Measurements from ENCODE around the gene VIPAS39. TPM values are rescaled to one million over a fixed set of nuclear protein-coding genes. Genes with fewer than 3 reads are reported as not detected.
"Not testable (repeated sequence)": the region's sequence is repeated elsewhere in the genome, so short reads cannot be mapped to it uniquely, and the experiment has no call there.

The VIPAS39 gene
- total RNA-seq, 1 donor from 2014 or later, result 21.9 TPM

DNA sequence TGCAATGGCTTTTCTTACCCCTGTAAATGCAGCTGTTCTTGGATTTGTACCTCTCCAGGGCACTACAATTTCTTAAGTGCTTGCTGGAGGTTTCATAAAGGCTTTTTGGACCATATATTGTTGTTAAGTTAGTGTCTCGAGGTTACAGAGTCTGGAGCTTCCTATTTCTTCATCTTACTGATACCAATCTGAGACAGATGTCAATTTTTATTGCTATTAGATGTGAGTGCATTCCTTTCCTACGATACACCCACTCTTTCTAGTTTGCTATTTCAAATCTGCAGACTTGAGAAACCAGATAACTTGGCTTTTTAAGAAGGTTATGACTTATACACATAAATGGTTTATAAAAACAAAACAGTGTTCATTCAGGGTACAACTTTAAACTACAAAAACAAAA is 36.2 kb downstream of the VIPAS39 start:
- no peak overlapping the region for H3K27ac ChIP-seq
- H3K36me3 ChIP-seq, result peaks cover 0 to 30% of the 10 kb centered on the region in 2 donors

GRCh38 chr14:77416836-77417235 is 40.6 kb downstream of the VIPAS39 start:
- TF ChIP-seq, protein P1, sequence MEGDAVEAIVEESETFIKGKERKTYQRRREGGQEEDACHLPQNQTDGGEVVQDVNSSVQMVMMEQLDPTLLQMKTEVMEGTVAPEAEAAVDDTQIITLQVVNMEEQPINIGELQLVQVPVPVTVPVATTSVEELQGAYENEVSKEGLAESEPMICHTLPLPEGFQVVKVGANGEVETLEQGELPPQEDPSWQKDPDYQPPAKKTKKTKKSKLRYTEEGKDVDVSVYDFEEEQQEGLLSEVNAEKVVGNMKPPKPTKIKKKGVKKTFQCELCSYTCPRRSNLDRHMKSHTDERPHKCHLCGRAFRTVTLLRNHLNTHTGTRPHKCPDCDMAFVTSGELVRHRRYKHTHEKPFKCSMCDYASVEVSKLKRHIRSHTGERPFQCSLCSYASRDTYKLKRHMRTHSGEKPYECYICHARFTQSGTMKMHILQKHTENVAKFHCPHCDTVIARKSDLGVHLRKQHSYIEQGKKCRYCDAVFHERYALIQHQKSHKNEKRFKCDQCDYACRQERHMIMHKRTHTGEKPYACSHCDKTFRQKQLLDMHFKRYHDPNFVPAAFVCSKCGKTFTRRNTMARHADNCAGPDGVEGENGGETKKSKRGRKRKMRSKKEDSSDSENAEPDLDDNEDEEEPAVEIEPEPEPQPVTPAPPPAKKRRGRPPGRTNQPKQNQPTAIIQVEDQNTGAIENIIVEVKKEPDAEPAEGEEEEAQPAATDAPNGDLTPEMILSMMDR (IDR thresholded peaks at IDR 0.05), result no peak
- no peak for TF ChIP-seq POLR2A (IDR thresholded peaks at IDR 0.05)
- no peak for TF ChIP-seq POLR2AphosphoS5 (IDR thresholded peaks at IDR 0.05; ENCODE audit: insufficient read depth in 1 of 2, low read depth in 1 of 2)
- intact Hi-C loops (cut with DNase I), result no loop called here
- H3K27me3 ChIP-seq, result no peaks in the 10 kb centered on the region

More for the DNA sequence above, 36.2 kb downstream of the VIPAS39 start:
- no peaks in the 10 kb centered on the region for H3K4me1 ChIP-seq
- H3K9me3 ChIP-seq, result no peaks in the 10 kb centered on the region
- no peaks in the 10 kb centered on the region for H3K27me3 ChIP-seq
- intact Hi-C loops (cut with DNase I), result no loop called here
- H3K4me3 ChIP-seq, result no peak overlapping the region
- TF ChIP-seq, protein P1 (IDR thresholded peaks at IDR 0.05), result no peak
- no peak for TF ChIP-seq POLR2AphosphoS5 (IDR thresholded peaks at IDR 0.05; ENCODE audit: insufficient read depth in 1 of 2, low read depth in 1 of 2)
- no peak for TF ChIP-seq POLR2A (IDR thresholded peaks at IDR 0.05)
- no peak for DNase-seq (ENCODE audit: extremely low spot score in 2 of 2)

DNA sequence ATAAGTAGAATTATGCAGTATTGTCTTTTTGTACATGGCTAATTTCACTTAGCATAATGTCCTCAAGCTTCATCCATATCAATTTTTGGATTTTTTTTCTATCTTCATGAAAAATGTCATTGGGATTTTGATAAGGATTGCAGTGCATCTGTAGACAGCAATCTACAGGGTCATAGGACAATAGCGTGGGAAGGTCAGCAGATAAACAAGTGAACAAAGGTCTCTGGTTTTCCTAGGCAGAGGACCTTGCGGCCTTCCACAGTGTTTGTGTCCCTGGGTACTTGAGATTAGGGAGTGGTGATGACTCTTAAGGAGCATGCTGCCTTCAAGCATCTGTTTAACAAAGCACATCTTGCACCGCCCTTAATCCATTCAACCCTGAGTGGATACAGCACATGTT is 41.3 kb downstream of the VIPAS39 start:
- H3K27me3 ChIP-seq; H3K4me1 ChIP-seq; intact Hi-C loops (cut with DNase I); DNase-seq (ENCODE audit: extremely low spot score in 2 of 2); H3K27ac ChIP-seq; H3K4me3 ChIP-seq; H3K36me3 ChIP-seq; H3K9me3 ChIP-seq: not testable (repeated sequence)

More at GRCh38 chr14:77416836-77417235, 40.6 kb downstream of the VIPAS39 start:
- Histone ChIP-seq H3K36me3 (peaks cover 0 to 4% of the 10 kb centered on the region in 2 donors), H3K4me3 (no peak overlapping the region), H3K4me1 (no peaks in the 10 kb centered on the region), H3K9me3 (no peaks in the 10 kb centered on the region), H3K27ac (no peak overlapping the region)
- DNase-seq (ENCODE audit: extremely low spot score in 2 of 2), result no peak

DNA sequence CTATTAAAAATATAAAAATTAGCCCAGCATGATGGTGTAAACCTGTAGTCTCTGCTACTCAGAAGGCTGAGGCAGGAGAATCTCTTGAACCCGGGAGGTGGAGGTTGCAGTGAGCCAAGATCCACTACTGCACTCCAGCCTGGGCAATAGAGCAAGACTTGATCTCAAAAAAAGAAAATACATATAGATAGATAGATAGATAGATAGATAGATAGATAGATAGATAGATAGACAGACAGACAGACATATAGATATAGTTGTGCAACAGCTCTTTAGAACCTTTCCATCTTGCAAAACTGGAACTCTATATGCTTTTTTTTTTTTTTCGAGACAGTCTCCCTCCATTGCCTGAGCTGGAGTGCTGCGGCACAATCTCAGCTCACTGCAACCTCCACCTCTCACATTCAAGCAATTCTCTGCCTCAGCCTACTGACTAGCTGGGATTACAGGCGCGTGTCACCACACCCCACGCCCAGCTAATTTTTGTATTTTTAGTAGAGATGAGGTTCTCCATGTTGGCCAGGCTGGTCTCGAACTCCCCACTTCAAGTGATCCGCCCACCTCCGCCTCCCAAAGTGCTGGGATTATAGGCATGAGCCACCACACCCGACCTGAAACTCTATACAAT is 41.9 kb downstream of the VIPAS39 start:
- H3K4me3 ChIP-seq; DNase-seq (ENCODE audit: extremely low spot score in 2 of 2); H3K9me3 ChIP-seq; H3K27me3 ChIP-seq; H3K4me1 ChIP-seq; H3K27ac ChIP-seq; H3K36me3 ChIP-seq; intact Hi-C loops (cut with DNase I): not testable (repeated sequence)

DNA sequence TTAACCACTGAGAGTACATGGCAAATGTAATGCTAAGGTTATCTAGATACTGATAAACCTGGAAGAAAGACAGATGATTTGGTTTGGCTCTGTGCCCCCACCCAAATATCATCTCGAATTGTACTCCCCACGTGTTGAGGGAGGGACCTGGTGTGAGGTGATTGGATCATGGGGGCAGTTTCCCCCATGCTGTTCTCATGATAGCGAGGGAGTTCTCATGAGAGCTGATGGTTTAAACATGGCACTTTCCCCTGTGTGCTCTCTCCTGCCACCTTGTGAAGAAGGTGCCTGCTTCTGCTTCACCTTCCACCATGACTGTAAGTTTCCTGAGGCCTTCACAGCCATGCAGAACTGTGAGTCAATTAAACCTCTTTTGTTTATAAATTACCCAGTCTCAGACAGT is 48.3 kb downstream of the VIPAS39 start:
- Histone ChIP-seq H3K36me3 (no peaks in the 10 kb centered on the region), H3K4me3 (no peak overlapping the region), H3K9me3 (no peaks in the 10 kb centered on the region), H3K27me3 (no peaks in the 10 kb centered on the region), H3K27ac (no peak overlapping the region), H3K4me1 (no peaks in the 10 kb centered on the region)
- no peak for DNase-seq (ENCODE audit: extremely low spot score in 2 of 2)
- TF ChIP-seq POLR2AphosphoS5 (IDR thresholded peaks at IDR 0.05; ENCODE audit: insufficient read depth in 1 of 2, low read depth in 1 of 2), result no peak
- TF ChIP-seq POLR2A (IDR thresholded peaks at IDR 0.05), result no peak
- TF ChIP-seq, protein P1 (IDR thresholded peaks at IDR 0.05), result no peak
- intact Hi-C loops (cut with DNase I), result no loop called here

DNA sequence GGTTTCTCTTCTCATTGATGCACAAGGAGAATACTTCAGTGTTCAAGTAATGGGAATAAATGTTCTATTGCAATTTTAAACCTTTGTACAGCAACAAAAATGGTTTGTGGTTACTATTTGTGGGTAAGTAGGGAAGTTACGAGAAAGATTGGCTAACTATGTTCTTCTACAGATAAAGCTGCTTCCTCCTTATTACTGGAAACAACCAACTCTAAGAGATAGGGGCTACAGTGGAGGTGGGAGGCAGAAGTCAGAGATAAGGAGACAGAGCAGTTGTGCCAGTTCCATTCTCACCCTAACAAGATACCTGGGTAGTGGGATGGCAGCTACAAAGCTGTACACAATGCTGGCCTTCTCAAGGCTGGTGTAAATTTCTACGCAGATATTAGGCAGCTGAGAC is 50.2 kb downstream of the VIPAS39 start:
- TF ChIP-seq, protein P1 (IDR thresholded peaks at IDR 0.05), result no peak
- TF ChIP-seq POLR2A (IDR thresholded peaks at IDR 0.05) (no peak), POLR2AphosphoS5 (IDR thresholded peaks at IDR 0.05; ENCODE audit: insufficient read depth in 1 of 2, low read depth in 1 of 2) (no peak)
- no peak overlapping the region for H3K27ac ChIP-seq
- H3K27me3 ChIP-seq, result no peaks in the 10 kb centered on the region
- no peak overlapping the region for H3K4me3 ChIP-seq
- H3K9me3 ChIP-seq, result no peaks in the 10 kb centered on the region
- intact Hi-C loops (cut with DNase I), result no loop called here
- DNase-seq (ENCODE audit: extremely low spot score in 2 of 2), result no peak
- H3K36me3 ChIP-seq, result no peaks in the 10 kb centered on the region
- H3K4me1 ChIP-seq, result no peaks in the 10 kb centered on the region
